Body of pancreas (tissue), 4 donors: Measurements from ENCODE around the gene CXXC5.

Experiments used
- POLR2A ChIP-seq, 3 donors: fragments of 450-650 bp; IDR thresholded peaks; one replicate each; pipeline ENCODE4 v1.6.1; 2016; ENCODE audit warnings: antibody characterized with exemption in 3 of 3, mild to moderate bottlenecking in 2 of 3
- TF ChIP-seq, protein P1 (sequence below), 7 experiments: fragments of 450-650 bp in 4 of 7; fragments of 200-600 bp in 3 of 7; sonication (generic) in 3 of 7; IDR thresholded peaks; one replicate each; pipeline ENCODE4 v1.5.1; 2016 to 2019; ENCODE audit warnings: antibody characterized with exemption in 7 of 7

DNA sequence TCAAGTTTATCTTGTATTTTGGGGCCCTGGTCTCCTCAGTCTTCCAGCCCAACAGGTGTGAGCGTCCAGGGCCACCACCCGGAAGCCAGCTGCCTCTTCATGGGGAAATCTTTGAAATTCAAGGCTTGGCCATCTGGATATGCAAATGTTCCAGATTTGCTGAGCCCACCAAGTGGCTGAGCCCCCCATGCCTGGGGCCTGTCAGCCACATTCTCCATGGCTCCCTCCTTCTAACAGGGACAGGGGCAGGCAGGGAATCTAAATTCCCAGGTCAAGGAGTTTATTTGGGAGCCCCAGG, 14.2 kb upstream of the CXXC5 start:
- TF ChIP-seq, protein P1, sequence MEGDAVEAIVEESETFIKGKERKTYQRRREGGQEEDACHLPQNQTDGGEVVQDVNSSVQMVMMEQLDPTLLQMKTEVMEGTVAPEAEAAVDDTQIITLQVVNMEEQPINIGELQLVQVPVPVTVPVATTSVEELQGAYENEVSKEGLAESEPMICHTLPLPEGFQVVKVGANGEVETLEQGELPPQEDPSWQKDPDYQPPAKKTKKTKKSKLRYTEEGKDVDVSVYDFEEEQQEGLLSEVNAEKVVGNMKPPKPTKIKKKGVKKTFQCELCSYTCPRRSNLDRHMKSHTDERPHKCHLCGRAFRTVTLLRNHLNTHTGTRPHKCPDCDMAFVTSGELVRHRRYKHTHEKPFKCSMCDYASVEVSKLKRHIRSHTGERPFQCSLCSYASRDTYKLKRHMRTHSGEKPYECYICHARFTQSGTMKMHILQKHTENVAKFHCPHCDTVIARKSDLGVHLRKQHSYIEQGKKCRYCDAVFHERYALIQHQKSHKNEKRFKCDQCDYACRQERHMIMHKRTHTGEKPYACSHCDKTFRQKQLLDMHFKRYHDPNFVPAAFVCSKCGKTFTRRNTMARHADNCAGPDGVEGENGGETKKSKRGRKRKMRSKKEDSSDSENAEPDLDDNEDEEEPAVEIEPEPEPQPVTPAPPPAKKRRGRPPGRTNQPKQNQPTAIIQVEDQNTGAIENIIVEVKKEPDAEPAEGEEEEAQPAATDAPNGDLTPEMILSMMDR (IDR thresholded peaks at IDR 0.05), result no peak
- TF ChIP-seq POLR2A (IDR thresholded peaks at IDR 0.05), result no peak
